GM21717 (cell line): ENCODE results near the gene TNS3.
A peak's percentile ranks its signal among the peaks of the same experiment; 100 is the strongest.

Experiments
- ATAC-seq: cut with Tn5 transposase; IDR thresholded peaks from one replicate; pipeline ENCODE4 v1.9.1; 2021; ENCODE audit warnings: mild to moderate bottlenecking, moderate library complexity; ENCODE audit not compliant: unreplicated experiment

TNS3 gene

DNA sequence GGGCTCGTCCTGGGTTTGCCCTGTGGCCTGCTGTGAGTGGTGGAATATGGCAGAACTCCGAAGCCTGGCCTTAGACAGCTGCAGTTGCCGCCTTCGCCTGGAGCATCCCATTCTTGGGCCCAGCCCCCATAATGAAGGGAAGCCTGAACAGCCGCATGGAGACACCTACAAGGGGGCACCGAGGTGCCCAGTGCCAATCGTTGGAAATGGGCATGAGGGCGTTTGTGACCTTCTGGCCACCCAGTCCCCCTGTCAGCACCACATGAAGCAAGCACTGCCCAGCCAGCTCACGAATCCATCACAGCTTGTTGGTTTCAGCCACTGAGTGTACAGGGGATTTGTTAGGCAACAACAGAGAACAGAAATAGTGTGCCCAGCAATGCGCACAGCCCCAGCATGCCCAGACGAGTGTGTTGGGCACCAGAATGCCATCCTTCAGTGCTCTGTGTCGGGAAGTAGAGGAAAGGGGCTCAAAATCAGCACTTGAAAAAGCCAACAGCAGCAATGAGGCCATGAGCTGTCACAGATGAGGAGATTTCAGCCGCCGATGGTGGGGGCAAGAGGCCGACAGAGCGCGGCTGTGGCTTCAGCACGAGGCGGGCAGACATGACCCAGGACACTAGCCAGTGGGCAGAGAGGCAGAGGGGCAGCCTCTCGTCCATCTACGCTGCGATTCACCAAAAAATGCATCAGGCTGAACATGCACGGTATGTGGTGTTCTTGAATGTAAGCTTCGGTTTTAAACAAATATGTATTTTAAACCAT, 91.2 kb downstream of the TNS3 start:
- ATAC-seq: no peak

GRCh38 chr7:47489624-47490023, 92.3 kb downstream of the TNS3 start:
- no peak for ATAC-seq

GRCh38 chr7:47488969-47489342, 93.0 kb downstream of the TNS3 start:
- ATAC-seq: no peak

DNA sequence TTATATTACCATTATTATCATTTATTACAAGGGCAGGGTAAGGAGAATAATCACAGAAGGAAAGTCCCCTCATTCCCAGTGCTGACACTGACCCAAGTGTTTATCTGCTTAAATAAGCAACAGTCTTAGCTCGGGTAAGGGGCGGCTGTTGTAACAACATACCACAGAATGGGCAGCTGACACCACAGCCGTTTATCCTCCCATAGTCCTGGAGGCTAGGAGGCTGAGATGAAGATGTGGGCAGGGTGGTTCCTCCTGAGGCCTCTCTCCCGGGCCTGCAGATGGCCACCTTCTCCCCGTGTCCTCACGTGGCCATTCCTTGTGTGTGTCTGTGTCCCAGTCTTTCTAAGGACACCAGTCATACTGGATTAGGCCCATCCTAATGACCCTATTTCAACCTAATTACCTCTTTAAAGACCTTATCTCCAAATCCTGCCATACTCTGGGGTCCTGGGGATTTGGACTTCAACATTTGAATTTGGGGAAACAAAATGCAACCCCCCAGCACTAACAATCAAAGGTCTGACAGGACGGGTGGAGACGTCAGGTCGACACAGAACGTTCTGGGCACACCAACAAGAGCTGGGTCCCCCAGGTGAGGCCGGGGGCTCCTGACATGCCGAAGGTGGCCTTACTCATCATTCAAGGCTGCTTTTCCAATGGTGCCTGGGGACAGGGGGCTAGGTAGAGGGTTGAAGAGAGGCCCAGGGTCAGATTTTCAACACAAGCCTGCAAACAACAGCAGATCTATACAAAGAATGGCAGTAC, 93.5 kb downstream of the TNS3 start:
- ATAC-seq: no peak

DNA sequence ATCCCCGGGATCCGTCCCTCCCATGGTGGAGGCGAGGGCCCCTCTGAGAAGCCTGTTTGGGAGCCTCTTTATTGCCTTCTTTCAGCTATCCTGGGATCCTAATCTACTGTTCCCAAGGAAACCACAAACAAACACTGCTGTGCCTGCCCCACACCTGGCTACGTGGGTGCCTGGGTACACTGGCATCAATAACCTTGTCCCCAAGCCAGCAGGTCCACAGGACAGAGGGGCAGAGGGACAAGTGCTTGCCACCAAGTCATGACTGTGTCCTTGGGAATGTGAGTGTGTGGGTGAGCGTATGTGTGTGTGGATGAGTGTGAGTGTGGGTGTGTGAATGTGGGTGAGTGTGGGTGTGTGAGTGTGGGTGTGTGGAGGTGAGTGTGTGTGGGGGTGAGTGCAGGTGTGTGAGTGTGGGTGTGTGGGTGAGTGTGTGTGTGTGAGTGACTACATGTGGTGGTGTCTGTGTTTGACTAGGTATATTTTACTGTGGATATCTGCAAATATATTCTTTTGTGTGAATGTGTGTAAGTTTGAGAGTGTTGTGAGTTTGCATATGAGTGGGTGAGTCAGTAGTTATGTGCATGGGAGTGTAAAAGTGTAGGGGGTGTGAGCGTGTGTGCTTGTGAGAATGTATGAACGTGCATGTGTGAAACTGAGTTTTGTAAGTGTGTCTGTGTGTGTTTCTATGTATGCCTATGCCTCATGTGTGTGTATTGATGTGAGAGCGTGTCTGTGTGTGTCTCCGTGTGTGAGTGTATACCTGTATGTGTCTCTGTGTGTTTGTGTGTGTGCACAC, 96.1 kb downstream of the TNS3 start:
- ATAC-seq: no peak

DNA sequence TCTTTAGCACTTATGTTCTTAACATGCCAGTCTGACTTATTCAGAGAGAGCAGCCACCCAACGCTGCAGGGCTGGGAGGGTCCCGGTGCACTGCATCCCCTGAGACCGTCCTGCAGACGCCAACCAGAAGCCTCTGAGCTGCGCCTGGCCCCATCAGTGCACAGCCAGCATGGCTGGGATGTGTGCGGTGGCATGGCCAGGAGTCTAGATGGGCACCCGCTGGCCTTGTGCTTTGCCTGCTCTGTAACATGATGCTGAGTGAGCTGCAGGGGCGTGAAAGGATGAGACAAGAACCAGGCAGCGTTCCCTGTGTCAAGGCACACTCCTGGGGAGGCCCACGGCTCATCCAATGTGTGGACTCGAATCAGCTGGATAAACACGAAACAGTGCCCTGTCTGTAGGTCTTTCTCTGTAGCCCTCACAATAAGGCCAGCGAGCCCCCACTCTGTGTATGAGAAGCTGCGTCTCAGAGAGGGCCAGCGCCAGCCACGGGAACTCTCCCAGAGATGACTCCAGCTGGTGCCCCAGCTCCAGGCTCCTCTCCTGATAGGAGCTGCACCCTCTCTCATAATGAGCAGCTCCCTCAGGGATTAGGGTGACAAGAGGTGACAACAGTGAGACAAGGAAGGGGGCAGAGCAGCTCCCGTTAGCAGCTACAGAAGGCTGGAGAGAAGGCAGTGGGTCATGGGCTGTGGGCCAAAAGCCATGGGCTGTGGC, 96.8 kb downstream of the TNS3 start:
- ATAC-seq: no peak

DNA sequence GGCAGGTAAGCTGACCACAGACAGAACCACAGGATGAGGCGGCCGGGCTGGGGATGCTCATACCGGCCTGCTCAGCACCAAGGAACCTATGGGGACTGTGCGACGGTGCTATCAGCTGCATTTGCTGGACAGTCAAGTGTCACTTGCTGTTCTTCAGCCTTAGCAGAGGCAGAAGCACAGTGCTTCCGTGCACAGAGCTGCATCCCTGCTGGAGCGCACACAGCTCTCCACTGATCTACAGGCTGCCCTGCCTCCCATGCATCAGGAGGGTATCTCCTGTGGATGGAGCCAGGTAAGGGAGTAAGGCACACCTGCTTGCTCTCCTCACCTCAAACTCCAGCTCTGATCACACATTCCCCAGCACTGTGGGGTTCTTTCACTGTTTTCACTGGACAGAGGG, 97.5 kb downstream of the TNS3 start:
- ATAC-seq: no peak

- ATAC-seq: no peak
Measured at GRCh38 chr7:47483604-47484273, 98.2 kb downstream of the TNS3 start.

- no peak for ATAC-seq
Measured at GRCh38 chr7:47482013-47482875, 99.7 kb downstream of the TNS3 start.

DNA sequence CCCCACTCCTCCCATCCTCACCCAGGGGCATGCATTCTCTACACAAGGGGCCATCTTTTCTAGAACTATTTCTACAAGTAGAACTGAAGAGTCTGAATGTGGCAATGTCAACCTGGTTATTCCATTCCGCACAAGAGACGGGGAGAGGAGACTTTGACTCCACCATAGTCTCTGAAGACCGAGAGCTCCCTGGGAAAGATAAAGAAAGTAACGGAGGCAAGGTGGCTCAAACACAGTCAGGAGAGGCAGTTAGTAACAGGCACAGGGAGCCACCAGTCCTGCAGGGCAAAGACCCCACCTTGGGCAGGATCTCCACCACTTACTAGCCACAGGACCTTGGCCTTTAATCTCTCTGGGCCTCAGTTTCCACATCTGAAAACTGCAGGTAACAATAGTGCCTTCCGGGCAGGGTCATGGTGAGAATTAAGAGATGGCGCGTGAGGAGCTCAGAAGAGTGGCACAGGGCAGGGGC, 100.3 kb downstream of the TNS3 start:
- no peak for ATAC-seq

DNA sequence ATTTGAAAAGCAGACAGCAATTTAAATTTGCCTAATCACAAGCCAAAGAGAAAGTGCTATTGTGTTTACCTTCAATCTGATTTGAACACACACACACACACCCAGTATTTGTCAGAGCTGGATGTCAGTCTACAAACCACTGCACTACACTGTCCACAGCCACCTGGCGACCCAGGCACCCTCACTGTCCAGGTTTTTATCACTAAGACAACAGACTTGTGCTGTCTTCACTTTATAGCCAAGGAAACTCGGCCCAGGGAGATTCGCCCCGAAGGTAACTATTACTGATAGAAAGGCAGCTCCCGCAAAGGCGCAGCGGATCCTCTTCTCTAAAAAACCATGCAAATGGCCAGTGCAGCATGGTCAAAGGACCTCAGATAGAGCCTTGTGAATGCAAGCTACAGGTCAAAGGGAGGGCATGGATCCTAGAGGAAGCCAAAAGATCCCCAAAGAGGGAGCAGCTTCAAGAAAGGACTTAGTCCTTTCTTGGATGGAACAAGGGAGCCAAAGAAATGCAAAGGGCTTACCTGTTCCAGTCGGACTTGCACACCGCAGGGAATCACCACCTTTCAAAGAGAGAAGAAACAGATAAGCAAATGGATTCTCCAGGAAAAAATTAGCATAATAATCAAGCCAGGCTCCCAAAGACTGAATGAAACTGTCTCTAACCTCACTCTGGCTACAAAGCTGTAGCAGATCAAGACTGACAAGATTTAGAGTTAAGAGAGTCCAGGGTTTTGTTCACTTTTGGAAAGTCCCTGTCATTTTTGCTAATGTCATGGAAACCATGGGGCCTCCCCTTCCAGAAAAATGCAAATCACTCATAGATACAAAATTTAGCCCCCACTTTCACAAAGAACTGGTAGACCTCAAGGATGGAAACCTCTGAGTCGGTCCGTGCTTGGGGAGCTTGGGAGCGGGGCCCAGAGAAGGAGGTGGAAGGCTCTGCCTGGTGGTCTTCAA, 101.1 kb downstream of the TNS3 start:
- peak; percentile 55 for ATAC-seq

GRCh38 chr7:47479821-47480575, 101.9 kb downstream of the TNS3 start:
- ATAC-seq: no peak

GRCh38 chr7:47478926-47479711, 102.8 kb downstream of the TNS3 start:
- no peak for ATAC-seq

GRCh38 chr7:47478017-47478344, 103.9 kb downstream of the TNS3 start:
- ATAC-seq: no peak

DNA sequence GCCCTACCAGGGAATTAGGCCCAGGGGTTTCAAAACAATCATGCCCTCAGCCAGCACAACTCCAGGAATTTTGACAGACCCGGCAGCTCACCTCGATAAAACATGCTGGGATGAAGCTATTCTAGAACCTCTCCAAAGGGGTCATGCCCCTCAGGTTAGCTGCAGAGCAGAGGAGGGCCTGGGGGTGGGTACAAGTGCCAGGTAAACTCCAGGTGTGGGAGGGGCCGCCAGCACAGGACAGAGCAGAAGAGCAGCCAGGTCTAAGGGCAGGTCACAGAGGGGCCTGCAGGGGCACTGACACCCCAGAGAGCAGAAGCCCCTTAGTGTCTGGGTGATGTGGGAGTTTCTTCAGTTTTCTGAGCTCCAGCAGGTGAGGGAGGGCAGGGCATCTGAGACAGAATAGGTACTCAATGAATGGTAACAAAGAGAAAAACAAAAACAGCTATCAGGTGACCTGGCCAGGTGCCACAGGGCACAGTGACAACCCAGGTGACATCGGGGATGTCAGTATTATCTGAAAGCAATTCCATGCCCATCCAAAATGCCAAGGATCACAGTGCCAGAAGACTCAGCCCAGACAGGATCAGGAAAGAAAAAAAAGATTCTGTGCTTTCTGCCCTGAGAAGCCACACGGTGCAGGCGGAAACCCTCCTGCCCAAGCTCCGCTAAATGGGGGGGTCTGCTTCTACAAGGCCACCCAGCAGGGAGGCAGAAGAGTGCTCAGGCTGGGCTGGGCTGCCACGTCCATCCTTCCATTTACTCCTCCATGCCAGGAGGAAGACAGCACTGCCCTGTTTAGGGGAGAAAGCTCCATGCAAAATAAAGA, 104.5 kb downstream of the TNS3 start:
- ATAC-seq: no peak

GRCh38 chr7:47475880-47476227, 106.1 kb downstream of the TNS3 start:
- no peak for ATAC-seq
